MM.1S (cell line): Measurements from ENCODE around the gene PLXNA2.

Experiments used
- DNase-seq: peaks from one replicate; pipeline ENCODE4 v3.0.0-alpha.2; 2015
- H2AFZ ChIP-seq: fragments of 300-600 bp; sonication (generic); 2 replicates; pipeline ENCODE4 v1.6.0; 2016; ENCODE audit warnings: antibody characterized with exemption, low read length
- H3F3A ChIP-seq: fragments of 300-600 bp; sonication (generic); 2 replicates; pipeline ENCODE4 v1.6.1; 2016; ENCODE audit warnings: mild to moderate bottlenecking, antibody characterized with exemption, low read length, moderate library complexity, mixed read lengths; ENCODE audit not compliant: insufficient read depth
- H3K27ac ChIP-seq: fragments of 300-600 bp; sonication (generic); 2 replicates; pipeline ENCODE4 v1.5.1; 2016; ENCODE audit warnings: mild to moderate bottlenecking, low read length
- H3K27me3 ChIP-seq: fragments of 300-600 bp; sonication (generic); replicated peaks from 2 replicates; pipeline ENCODE4 v1.6.0; 2016; ENCODE audit warnings: low read length; ENCODE audit not compliant: insufficient read depth
- H3K36me3 ChIP-seq: fragments of 300-600 bp; sonication (generic); replicated peaks from 2 replicates; pipeline ENCODE4 v1.6.1; 2016; ENCODE audit warnings: mild to moderate bottlenecking, low read length, mixed read lengths; ENCODE audit not compliant: insufficient read depth
- H3K4me1 ChIP-seq: fragments of 300-600 bp; sonication (generic); 2 replicates; pipeline ENCODE4 v1.6.1; 2016; ENCODE audit warnings: low read length, mixed read lengths
- H3K4me2 ChIP-seq: fragments of 300-600 bp; sonication (generic); 2 replicates; pipeline ENCODE4 v1.6.0; 2016; ENCODE audit warnings: low read depth, low read length
- H3K4me3 ChIP-seq: fragments of 300-600 bp; sonication (generic); 2 replicates; pipeline ENCODE4 v1.5.1; 2016; ENCODE audit warnings: low read length, mixed read lengths
- H3K79me2 ChIP-seq: fragments of 300-600 bp; sonication (generic); 2 replicates; pipeline ENCODE4 v1.6.1; 2016; ENCODE audit warnings: mixed run types, low read length, mixed read lengths
- H3K9ac ChIP-seq: fragments of 300-600 bp; sonication (generic); 2 replicates; pipeline ENCODE4 v1.6.1; 2016; ENCODE audit warnings: low read length, mixed read lengths
- H3K9me2 ChIP-seq: fragments of 300-600 bp; sonication (generic); replicated peaks from 2 replicates; pipeline ENCODE4 v1.6.1; 2016; ENCODE audit warnings: mild to moderate bottlenecking, low read length, mixed read lengths; ENCODE audit not compliant: insufficient read depth
- H3K9me3 ChIP-seq: fragments of 300-600 bp; sonication (generic); replicated peaks from 2 replicates; pipeline ENCODE4 v1.6.1; 2016; ENCODE audit warnings: mild to moderate bottlenecking, low read length, mixed read lengths; ENCODE audit not compliant: insufficient read depth
- H4K20me1 ChIP-seq: fragments of 300-600 bp; sonication (generic); 2 replicates; pipeline ENCODE4 v1.6.1; 2016; ENCODE audit warnings: mild to moderate bottlenecking, low read length, moderate library complexity, mixed read lengths; ENCODE audit not compliant: insufficient read depth
- EZH2 ChIP-seq: fragments of 300-600 bp; sonication (generic); optimal IDR thresholded peaks from 2 replicates; pipeline ENCODE3; 2017; ENCODE audit warnings: low read depth, mild to moderate bottlenecking, antibody characterized with exemption, low read length, mixed read lengths
- EZH2phosphoT487 ChIP-seq: fragments of 300-600 bp; sonication (generic); IDR thresholded peaks from 2 replicates; pipeline ENCODE4 v1.6.1; 2018; ENCODE audit warnings: antibody characterized with exemption, low read length
- TF ChIP-seq, protein P1 (sequence below): fragments of 300-600 bp; sonication (generic); IDR thresholded peaks from 2 replicates; pipeline ENCODE4 v1.5.1; 2016; ENCODE audit warnings: antibody characterized with exemption, low read length, mixed read lengths

The PLXNA2 gene

DNA sequence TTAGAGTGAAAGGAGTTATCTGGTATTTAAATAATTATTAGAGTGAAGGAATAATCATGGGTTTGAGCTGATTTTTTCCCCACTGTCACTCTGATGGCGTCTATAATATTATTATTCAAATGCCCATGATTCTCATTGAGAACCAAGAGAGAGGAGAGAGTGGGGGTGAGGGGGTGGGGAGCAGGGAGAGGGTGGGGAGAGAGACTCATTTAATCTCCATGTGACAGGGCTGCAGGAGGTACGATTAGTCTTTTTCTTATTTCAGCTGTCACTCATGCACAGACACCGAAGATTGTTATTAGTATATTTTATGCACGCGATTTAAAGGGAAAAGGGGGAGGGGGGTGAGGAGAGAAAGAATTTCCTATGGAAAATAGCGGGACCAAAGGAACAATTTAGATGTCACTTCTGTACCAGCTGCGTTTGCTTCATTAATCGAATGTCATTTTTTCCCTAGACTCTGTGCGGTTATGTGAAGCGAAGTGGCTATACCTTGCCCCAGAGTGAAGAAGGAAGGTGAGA, 19.9 kb downstream of the PLXNA2 start:
- H4K20me1 ChIP-seq: no peaks in the 10 kb centered on the region
- TF ChIP-seq, protein P1, sequence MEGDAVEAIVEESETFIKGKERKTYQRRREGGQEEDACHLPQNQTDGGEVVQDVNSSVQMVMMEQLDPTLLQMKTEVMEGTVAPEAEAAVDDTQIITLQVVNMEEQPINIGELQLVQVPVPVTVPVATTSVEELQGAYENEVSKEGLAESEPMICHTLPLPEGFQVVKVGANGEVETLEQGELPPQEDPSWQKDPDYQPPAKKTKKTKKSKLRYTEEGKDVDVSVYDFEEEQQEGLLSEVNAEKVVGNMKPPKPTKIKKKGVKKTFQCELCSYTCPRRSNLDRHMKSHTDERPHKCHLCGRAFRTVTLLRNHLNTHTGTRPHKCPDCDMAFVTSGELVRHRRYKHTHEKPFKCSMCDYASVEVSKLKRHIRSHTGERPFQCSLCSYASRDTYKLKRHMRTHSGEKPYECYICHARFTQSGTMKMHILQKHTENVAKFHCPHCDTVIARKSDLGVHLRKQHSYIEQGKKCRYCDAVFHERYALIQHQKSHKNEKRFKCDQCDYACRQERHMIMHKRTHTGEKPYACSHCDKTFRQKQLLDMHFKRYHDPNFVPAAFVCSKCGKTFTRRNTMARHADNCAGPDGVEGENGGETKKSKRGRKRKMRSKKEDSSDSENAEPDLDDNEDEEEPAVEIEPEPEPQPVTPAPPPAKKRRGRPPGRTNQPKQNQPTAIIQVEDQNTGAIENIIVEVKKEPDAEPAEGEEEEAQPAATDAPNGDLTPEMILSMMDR: no peak
- TF ChIP-seq EZH2 (no peak), EZH2phosphoT487 (no peak)
- H3K4me2 ChIP-seq: no peak overlapping the region
- DNase-seq: no peak
- H3K27ac ChIP-seq: no peak overlapping the region
- H3F3A ChIP-seq: 0 out of 2 replicates have a peak, but pooled peaks cover 4% of the 10 kb centered on the region
- H3K36me3 ChIP-seq: no peaks in the 10 kb centered on the region
- H3K79me2 ChIP-seq: no peaks in the 10 kb centered on the region
- no peak overlapping the region for H3K9ac ChIP-seq
- H3K4me1 ChIP-seq: peaks cover 6% of the 10 kb centered on the region
- H3K4me3 ChIP-seq: no peak overlapping the region
- H3K9me3 ChIP-seq: no peaks in the 10 kb centered on the region
- no peaks in the 10 kb centered on the region for H3K27me3 ChIP-seq
- H2AFZ ChIP-seq: no peak overlapping the region
- no peaks in the 10 kb centered on the region for H3K9me2 ChIP-seq

GRCh38 chr1:208223136-208223535, 21.0 kb downstream of the PLXNA2 start:
- Histone ChIP-seq H3K27me3 (no peaks in the 10 kb centered on the region), H2AFZ (no peak overlapping the region), H3K9ac (no peak overlapping the region), H3K9me2 (no peaks in the 10 kb centered on the region), H3K9me3 (no peaks in the 10 kb centered on the region), H3K79me2 (no peaks in the 10 kb centered on the region), H4K20me1 (no peaks in the 10 kb centered on the region), H3K36me3 (no peaks in the 10 kb centered on the region), H3K4me1 (peaks cover 6% of the 10 kb centered on the region), H3K27ac (no peak overlapping the region), H3K4me2 (no peak overlapping the region), H3K4me3 (no peak overlapping the region), H3F3A (0 out of 2 replicates have a peak, but pooled peaks cover 4% of the 10 kb centered on the region)
- no peak for TF ChIP-seq EZH2phosphoT487
- TF ChIP-seq EZH2: no peak
- TF ChIP-seq, protein P1: no peak
- DNase-seq: no peak

- Histone ChIP-seq H3K27me3 (no peaks in the 10 kb centered on the region), H3K9me2 (no peaks in the 10 kb centered on the region), H3K79me2 (no peaks in the 10 kb centered on the region), H3K9me3 (no peaks in the 10 kb centered on the region), H3K27ac (no peak overlapping the region), H3K4me2 (no peak overlapping the region), H2AFZ (no peak overlapping the region), H4K20me1 (no peaks in the 10 kb centered on the region), H3K9ac (no peak overlapping the region), H3F3A (0 out of 2 replicates have a peak, but pooled peaks cover 4% of the 10 kb centered on the region), H3K4me3 (no peak overlapping the region), H3K4me1 (peaks cover 6% of the 10 kb centered on the region), H3K36me3 (no peaks in the 10 kb centered on the region)
- no peak for DNase-seq
- TF ChIP-seq EZH2phosphoT487 (no peak), EZH2 (no peak)
- TF ChIP-seq, protein P1: no peak
Observed at GRCh38 chr1:208222376-208223126, 21.6 kb downstream of the PLXNA2 start.
